ENCODE results near the gene CLTCL1. TPM values are rescaled to one million over a fixed set of nuclear protein-coding genes. Genes with fewer than 3 reads are reported as not detected.

The CLTCL1 gene
- total RNA-seq, 1 donor from 2014 or later, result 26.0 TPM

GRCh38 chr22:19137384-19138216, 153.9 kb downstream of the CLTCL1 start:
- Histone ChIP-seq H3K27me3 (no peaks in the 10 kb centered on the region), H3K4me1 (no peaks in the 10 kb centered on the region), H3K27ac (no peak overlapping the region), H3K4me3 (no peak overlapping the region), H3K36me3 (peaks cover 92 to 98% of the 10 kb centered on the region in 2 donors), H3K9me3 (no peaks in the 10 kb centered on the region)
- DNase-seq (ENCODE audit: low spot score in 2 of 2), result no peak
- intact Hi-C loops (cut with DNase I), result no loop called here
- TF ChIP-seq, protein P1, sequence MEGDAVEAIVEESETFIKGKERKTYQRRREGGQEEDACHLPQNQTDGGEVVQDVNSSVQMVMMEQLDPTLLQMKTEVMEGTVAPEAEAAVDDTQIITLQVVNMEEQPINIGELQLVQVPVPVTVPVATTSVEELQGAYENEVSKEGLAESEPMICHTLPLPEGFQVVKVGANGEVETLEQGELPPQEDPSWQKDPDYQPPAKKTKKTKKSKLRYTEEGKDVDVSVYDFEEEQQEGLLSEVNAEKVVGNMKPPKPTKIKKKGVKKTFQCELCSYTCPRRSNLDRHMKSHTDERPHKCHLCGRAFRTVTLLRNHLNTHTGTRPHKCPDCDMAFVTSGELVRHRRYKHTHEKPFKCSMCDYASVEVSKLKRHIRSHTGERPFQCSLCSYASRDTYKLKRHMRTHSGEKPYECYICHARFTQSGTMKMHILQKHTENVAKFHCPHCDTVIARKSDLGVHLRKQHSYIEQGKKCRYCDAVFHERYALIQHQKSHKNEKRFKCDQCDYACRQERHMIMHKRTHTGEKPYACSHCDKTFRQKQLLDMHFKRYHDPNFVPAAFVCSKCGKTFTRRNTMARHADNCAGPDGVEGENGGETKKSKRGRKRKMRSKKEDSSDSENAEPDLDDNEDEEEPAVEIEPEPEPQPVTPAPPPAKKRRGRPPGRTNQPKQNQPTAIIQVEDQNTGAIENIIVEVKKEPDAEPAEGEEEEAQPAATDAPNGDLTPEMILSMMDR (IDR thresholded peaks at IDR 0.05), result no peak

- no peaks in the 10 kb centered on the region for H3K4me1 ChIP-seq
- H3K36me3 ChIP-seq, result peaks cover 88 to 98% of the 10 kb centered on the region in 2 donors
- no peaks in the 10 kb centered on the region for H3K9me3 ChIP-seq
- H3K27ac ChIP-seq, result no peak overlapping the region
- H3K4me3 ChIP-seq, result no peak overlapping the region
- intact Hi-C loops (cut with DNase I), result no loop called here
- DNase-seq (ENCODE audit: low spot score in 2 of 2), result no peak
- no peaks in the 10 kb centered on the region for H3K27me3 ChIP-seq
- TF ChIP-seq, protein P1 (IDR thresholded peaks at IDR 0.05), result no peak
Observed at GRCh38 chr22:19136915-19137314, 154.6 kb downstream of the CLTCL1 start.

GRCh38 chr22:19134874-19135273, 156.6 kb downstream of the CLTCL1 start:
- TF ChIP-seq, protein P1 (IDR thresholded peaks at IDR 0.05), result no peak
- H3K27me3 ChIP-seq, result no peaks in the 10 kb centered on the region
- intact Hi-C loops (cut with DNase I), result no loop called here
- no peaks in the 10 kb centered on the region for H3K9me3 ChIP-seq
- no peak overlapping the region for H3K4me3 ChIP-seq
- DNase-seq (ENCODE audit: low spot score in 2 of 2), result no peak
- peaks cover 69 to 82% of the 10 kb centered on the region in 2 donors for H3K36me3 ChIP-seq
- H3K4me1 ChIP-seq, result no peaks in the 10 kb centered on the region
- H3K27ac ChIP-seq, result no peak overlapping the region

DNA sequence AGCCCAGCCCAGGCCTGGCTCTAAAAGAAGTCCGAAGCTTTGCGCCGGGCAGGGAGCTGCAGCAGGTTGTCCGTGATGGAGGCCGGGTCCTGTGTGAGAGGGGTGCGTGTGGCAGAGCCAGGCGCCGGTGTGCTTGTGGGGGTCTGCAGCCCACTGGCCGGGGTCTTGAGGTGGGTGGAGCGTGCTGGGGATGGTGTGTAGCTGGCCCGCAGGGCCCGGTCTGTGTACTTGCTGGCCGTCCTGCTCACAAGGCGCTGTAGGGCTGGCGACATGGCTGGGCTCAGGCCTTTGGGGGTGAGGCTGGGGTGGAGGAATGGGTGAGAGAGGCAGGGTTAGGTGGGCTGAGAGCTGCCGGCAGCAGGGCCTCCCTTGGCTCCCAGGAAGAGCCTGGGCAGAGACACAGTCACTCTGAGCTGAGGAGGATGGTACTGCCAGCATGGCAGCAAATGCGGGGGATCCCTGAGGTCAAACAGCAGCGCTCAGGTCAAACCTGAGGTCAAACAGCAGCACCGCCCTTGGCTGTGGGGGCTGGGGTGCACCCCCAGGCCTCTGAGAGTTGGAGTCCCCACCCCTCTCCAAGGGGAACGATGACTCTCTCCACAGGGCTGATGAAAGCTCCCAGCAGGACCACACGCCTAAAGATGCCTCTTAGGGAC, 157.2 kb downstream of the CLTCL1 start:
- no peaks in the 10 kb centered on the region for H3K27me3 ChIP-seq
- TF ChIP-seq, protein P1 (IDR thresholded peaks at IDR 0.05), result no peak
- DNase-seq (ENCODE audit: low spot score in 2 of 2), result no peak
- no peak overlapping the region for H3K4me3 ChIP-seq
- no peaks in the 10 kb centered on the region for H3K9me3 ChIP-seq
- intact Hi-C loops (cut with DNase I), result no loop called here
- no peak overlapping the region for H3K27ac ChIP-seq
- no peaks in the 10 kb centered on the region for H3K4me1 ChIP-seq
- peaks cover 63 to 76% of the 10 kb centered on the region in 2 donors for H3K36me3 ChIP-seq

DNA sequence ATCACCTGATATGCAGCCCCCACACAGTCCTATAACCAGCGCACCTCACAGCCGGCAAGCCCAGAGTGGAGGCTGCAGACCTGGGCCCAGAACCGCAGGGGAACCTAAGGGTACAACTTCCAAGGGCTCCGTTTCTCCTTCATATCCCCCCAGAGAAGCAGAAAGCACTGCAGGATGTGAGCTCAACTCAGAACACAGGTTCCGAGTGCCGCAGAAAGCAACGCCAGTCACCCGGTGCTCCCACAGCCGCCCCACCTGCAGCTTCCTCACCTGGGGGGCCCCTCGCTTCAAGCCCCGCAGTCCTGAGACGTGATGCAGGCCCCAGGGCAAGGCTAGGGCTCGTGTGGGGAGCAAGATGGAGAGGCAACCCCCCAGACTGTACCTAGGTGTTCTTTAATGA, 158.0 kb downstream of the CLTCL1 start:
- intact Hi-C loops (cut with DNase I), result no loop called here
- no peaks in the 10 kb centered on the region for H3K9me3 ChIP-seq
- DNase-seq (ENCODE audit: low spot score in 2 of 2), result no peak
- H3K27ac ChIP-seq, result no peak overlapping the region
- H3K36me3 ChIP-seq, result peaks cover 56 to 69% of the 10 kb centered on the region in 2 donors
- H3K4me1 ChIP-seq, result no peaks in the 10 kb centered on the region
- no peak overlapping the region for H3K4me3 ChIP-seq
- no peaks in the 10 kb centered on the region for H3K27me3 ChIP-seq
- TF ChIP-seq, protein P1 (IDR thresholded peaks at IDR 0.05), result no peak

Measured in ascending aorta (tissue), 2 donors.